Ecto neural progenitor cell (in vitro differentiated cells): ENCODE measurements around the gene PPM1A.

Experiments used
- DNase-seq: peaks from one replicate; pipeline ENCODE4 v3.0.0-alpha.2; 2018; ENCODE audit warnings: low spot score

Gene PPM1A

GRCh38 chr14:60248697-60249318 lies at the start of gene PPM1A:
PPM1A (plus strand) TSS chr14:60249221; CDS start chr14:60282704, 33,483 bp downstream.
- DNase-seq = peak; percentile 97

- no peak for DNase-seq
These were observed 49.7 kb upstream of the PPM1A start for GRCh38 chr14:60199321-60199720.

GRCh38 chr14:60204104-60204842 lies 44.7 kb upstream of the PPM1A start:
- no peak for DNase-seq

- DNase-seq = no peak
These were observed 43.9 kb upstream of the PPM1A start for GRCh38 chr14:60204843-60205774.

- DNase-seq = no peak
These were observed 42.8 kb upstream of the PPM1A start for GRCh38 chr14:60206249-60206670.

GRCh38 chr14:60206837-60207533 lies 42.0 kb upstream of the PPM1A start:
- DNase-seq = no peak

- no peak for DNase-seq
These were observed 38.3 kb upstream of the PPM1A start for GRCh38 chr14:60210703-60211102.

GRCh38 chr14:60211153-60211552 lies 37.9 kb upstream of the PPM1A start:
- no peak for DNase-seq

GRCh38 chr14:60212503-60213371 lies 36.3 kb upstream of the PPM1A start:
- no peak for DNase-seq

GRCh38 chr14:60214003-60214402 lies 35.0 kb upstream of the PPM1A start:
- DNase-seq = no peak

GRCh38 chr14:60214415-60215126 lies 34.5 kb upstream of the PPM1A start:
- no peak for DNase-seq

- no peak for DNase-seq
These were observed 33.9 kb upstream of the PPM1A start for GRCh38 chr14:60215127-60215444.

- DNase-seq = no peak
These were observed 33.3 kb upstream of the PPM1A start for GRCh38 chr14:60215520-60216420.

GRCh38 chr14:60217713-60218112 lies 31.3 kb upstream of the PPM1A start:
- no peak for DNase-seq

- DNase-seq = no peak
These were observed 28.9 kb upstream of the PPM1A start for GRCh38 chr14:60220084-60220483.

GRCh38 chr14:60220917-60221316 lies 28.1 kb upstream of the PPM1A start:
- DNase-seq = no peak

- DNase-seq = no peak
These were observed 27.6 kb upstream of the PPM1A start for GRCh38 chr14:60221457-60221856.

GRCh38 chr14:60222820-60223219 lies 26.2 kb upstream of the PPM1A start:
- DNase-seq = no peak

GRCh38 chr14:60225265-60225664 lies 23.8 kb upstream of the PPM1A start:
- DNase-seq = no peak
